ENCODE measurements around the gene ARL5A.

Gene ARL5A

DNA sequence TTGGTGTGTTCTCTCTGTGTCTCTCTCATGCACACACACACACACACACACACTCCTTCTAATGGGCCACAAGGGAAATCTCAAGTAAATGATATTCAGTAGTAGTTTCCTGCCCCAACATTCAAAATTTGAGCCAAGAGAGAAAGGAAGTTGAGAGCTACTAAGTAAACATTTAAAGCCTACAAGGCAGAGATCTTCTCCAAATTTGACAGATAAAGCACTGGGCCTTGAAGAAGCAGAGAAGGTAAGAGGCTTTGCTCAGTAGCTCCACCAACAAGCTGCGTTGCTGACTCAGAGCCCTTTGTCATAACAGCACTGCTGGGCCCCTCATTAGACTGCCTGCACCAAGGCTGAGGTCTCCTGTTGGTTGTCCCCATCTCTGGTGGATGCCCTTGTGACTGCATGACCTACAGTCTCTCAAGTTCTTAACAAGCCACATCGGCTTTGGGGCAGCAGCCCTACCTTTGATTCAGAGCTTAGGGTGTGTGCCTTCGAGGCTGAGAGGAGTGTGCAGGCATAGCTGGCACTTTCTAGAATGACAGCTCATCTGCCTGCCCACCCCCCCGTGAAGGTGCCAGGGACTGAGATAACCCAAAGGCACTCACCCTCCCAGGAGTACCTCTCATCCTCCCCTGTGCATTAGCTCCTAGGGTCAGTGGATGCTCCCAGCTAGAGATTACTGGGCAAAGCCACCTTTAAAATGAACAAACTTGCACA is 61.6 kb downstream of the ARL5A start:
- H3K4me3 ChIP-seq (ENCODE audit: low read depth, low read length), result no peak overlapping the region
- peak; percentile 9 for DNase-seq (ENCODE audit: low read depth)
- no peak for TF ChIP-seq POLR2A (IDR thresholded peaks at IDR 0.05; ENCODE audit: extremely low read depth, insufficient read length)

DNA sequence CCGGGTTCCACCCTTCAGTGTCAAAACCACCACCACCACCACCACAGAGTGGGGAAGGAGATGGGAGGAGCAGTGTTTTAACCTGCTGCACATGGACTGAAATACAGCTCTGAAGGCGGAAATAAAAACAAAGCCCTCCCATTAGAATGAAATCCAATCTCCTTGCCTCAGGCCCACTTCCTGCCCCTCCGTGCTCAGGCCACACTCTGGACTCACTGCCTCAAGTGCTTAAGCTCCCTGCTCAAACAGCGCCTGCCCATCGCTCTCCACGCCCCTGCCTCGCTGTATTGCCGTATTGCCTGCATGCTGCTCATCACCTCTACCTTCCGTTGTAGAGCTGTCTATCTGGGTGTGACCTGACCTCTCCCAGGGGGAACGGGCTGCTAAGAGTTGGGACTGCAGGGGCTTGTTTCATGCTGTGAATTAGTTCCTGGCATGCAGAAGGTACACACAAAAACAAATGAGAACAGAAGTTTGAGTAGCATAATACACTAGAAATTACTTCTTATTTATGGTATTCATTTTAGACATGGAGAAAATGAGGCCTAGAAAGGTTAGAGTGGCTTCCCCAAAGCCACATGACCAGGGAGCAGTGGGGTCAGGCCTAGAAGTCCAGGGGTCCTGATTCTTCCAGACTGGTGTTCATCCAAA is 62.3 kb downstream of the ARL5A start:
- TF ChIP-seq, protein P1, sequence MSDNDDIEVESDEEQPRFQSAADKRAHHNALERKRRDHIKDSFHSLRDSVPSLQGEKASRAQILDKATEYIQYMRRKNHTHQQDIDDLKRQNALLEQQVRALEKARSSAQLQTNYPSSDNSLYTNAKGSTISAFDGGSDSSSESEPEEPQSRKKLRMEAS (IDR thresholded peaks at IDR 0.05; ENCODE audit: low read depth, low read length), result no peak
- no peak for TF ChIP-seq POLR2A (IDR thresholded peaks at IDR 0.05; ENCODE audit: extremely low read depth, insufficient read length)
- TF ChIP-seq, protein P2, sequence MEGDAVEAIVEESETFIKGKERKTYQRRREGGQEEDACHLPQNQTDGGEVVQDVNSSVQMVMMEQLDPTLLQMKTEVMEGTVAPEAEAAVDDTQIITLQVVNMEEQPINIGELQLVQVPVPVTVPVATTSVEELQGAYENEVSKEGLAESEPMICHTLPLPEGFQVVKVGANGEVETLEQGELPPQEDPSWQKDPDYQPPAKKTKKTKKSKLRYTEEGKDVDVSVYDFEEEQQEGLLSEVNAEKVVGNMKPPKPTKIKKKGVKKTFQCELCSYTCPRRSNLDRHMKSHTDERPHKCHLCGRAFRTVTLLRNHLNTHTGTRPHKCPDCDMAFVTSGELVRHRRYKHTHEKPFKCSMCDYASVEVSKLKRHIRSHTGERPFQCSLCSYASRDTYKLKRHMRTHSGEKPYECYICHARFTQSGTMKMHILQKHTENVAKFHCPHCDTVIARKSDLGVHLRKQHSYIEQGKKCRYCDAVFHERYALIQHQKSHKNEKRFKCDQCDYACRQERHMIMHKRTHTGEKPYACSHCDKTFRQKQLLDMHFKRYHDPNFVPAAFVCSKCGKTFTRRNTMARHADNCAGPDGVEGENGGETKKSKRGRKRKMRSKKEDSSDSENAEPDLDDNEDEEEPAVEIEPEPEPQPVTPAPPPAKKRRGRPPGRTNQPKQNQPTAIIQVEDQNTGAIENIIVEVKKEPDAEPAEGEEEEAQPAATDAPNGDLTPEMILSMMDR (IDR thresholded peaks at IDR 0.05; ENCODE audit: low read depth, low read length), result no peak
- TF ChIP-seq MYC (IDR thresholded peaks at IDR 0.05; ENCODE audit: low read depth, low read length), result no peak
- no peak for DNase-seq (ENCODE audit: low read depth)
- H3K4me3 ChIP-seq (ENCODE audit: low read depth, low read length), result no peak overlapping the region

DNA sequence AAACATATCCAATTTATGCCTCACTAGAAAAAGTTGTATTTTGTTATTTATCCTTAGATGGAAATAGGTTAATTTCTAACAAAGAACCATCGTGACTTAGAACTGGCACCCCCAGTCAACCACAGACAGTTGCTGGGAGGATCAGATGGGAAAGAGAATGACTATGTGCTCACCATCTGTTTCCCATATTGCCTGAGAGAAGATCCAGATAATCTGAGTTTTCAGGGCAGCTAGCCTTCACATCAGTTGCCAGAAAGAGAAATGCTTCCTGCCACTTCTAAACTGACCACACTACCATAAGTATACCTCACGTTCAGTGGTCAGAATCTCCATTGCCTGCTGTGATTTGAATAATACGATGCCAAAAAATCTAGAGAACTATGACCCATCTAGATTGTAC is 65.5 kb downstream of the ARL5A start:
- no peak for DNase-seq (ENCODE audit: low read depth)
- no peak overlapping the region for H3K4me3 ChIP-seq (ENCODE audit: low read depth, low read length)
- TF ChIP-seq, protein P2 (IDR thresholded peaks at IDR 0.05; ENCODE audit: low read depth, low read length), result no peak
- TF ChIP-seq, protein P1 (IDR thresholded peaks at IDR 0.05; ENCODE audit: low read depth, low read length), result no peak
- no peak for TF ChIP-seq MYC (IDR thresholded peaks at IDR 0.05; ENCODE audit: low read depth, low read length)
- TF ChIP-seq POLR2A (IDR thresholded peaks at IDR 0.05; ENCODE audit: extremely low read depth, insufficient read length), result no peak

DNA sequence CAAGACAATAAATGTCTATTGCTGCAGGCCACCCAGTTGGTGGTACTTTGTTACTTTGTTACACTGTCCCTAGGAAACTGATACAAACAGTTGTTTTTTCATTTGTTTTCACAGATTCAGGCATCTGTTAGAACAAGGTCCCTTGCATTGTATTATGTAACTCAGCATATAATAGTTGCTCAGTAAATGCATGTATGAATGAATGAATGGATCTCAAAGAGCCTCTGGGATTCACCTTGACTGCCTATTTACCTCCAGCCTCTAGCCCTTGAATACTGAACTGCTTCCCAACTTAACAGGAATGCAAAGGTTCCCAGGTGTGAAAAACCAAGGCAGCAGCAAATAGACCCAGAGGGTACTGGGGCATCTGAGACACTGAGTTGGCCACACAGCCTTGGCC is 66.5 kb downstream of the ARL5A start:
- no peak overlapping the region for H3K4me3 ChIP-seq (ENCODE audit: low read depth, low read length)
- TF ChIP-seq, protein P1 (IDR thresholded peaks at IDR 0.05; ENCODE audit: low read depth, low read length), result no peak
- TF ChIP-seq POLR2A (IDR thresholded peaks at IDR 0.05; ENCODE audit: extremely low read depth, insufficient read length) (no peak), MYC (IDR thresholded peaks at IDR 0.05; ENCODE audit: low read depth, low read length) (no peak)
- TF ChIP-seq, protein P2 (IDR thresholded peaks at IDR 0.05; ENCODE audit: low read depth, low read length), result no peak

DNA sequence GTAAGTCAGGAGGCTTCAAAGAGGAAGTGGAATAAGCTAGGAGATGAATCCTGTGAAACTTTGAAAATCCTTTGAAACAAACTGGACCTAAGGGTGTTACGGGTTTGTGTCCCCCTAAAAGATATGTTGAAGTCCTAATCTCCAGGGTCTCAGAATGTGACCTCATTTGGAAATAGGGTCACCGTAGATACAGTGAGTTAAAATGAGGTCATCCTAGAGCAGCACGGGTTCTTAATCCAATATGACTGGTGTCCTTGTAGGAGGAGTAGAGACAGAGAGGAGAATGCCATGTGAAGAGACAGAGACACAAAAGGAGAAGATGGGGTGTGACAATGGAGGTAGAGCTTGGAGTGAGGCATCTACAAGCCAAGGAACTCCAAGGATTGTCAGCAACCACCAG is 67.0 kb downstream of the ARL5A start:
- TF ChIP-seq MYC (IDR thresholded peaks at IDR 0.05; ENCODE audit: low read depth, low read length) (no peak), POLR2A (IDR thresholded peaks at IDR 0.05; ENCODE audit: extremely low read depth, insufficient read length) (no peak)
- TF ChIP-seq, protein P2 (IDR thresholded peaks at IDR 0.05; ENCODE audit: low read depth, low read length), result no peak
- TF ChIP-seq, protein P1 (IDR thresholded peaks at IDR 0.05; ENCODE audit: low read depth, low read length), result no peak
- DNase-seq (ENCODE audit: low read depth), result no peak
- H3K4me3 ChIP-seq (ENCODE audit: low read depth, low read length), result no peak overlapping the region

More for the DNA sequence above, 66.5 kb downstream of the ARL5A start:
- no peak for DNase-seq (ENCODE audit: low read depth)

DNA sequence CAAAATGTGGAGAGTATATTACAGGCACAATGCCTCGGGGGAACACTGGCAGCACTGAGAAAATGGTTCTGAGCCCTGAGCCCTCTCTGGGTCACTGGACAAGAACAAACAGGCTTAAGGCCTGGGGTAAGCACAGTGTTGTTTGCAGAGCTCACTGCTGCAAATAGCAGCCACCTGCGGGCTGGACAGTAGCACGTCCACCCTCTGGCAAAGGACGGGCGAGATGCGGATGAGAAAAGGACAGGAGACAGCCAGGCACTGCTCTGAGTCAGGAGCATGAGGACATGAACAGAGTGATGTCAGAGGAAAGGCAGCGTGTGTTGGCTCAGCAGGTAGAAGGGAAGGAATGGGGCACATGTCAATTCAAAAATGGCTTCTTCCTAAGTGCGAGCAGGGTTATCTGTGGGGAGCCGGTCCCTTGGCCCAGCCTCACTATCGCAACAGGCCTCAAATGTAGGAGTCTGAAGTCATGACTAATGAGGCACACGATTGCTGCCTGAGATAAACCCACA is 68.0 kb downstream of the ARL5A start:
- no peak overlapping the region for H3K4me3 ChIP-seq (ENCODE audit: low read depth, low read length)
- TF ChIP-seq, protein P1 (IDR thresholded peaks at IDR 0.05; ENCODE audit: low read depth, low read length), result no peak
- TF ChIP-seq MYC (IDR thresholded peaks at IDR 0.05; ENCODE audit: low read depth, low read length) (no peak), POLR2A (IDR thresholded peaks at IDR 0.05; ENCODE audit: extremely low read depth, insufficient read length) (no peak)
- TF ChIP-seq, protein P2 (IDR thresholded peaks at IDR 0.05; ENCODE audit: low read depth, low read length), result no peak
- no peak for DNase-seq (ENCODE audit: low read depth)

All from NB4 (cell line).